Frontal cortex (tissue), 4 donors: ENCODE data around the gene DQX1. TPM values are rescaled to one million over a fixed set of nuclear protein-coding genes. Genes with fewer than 3 reads are reported as not detected.
"Not testable (repeated sequence)": the region's sequence is repeated elsewhere in the genome, so short reads cannot be mapped to it uniquely, and the experiment has no call there.

Experiments
- DNase-seq, 2 donors: peaks; one replicate each; pipeline ENCODE4 v3.0.0; 2012; ENCODE audit warnings: low spot score in 2 of 2
- FAIRE-seq: peaks from 2 replicates; lab custom pipeline; 2012; peaks lifted over from hg19 to GRCh38; lab: Jason Lieb, UNC
- total RNA-seq: library from RNA; depleted of rRNA; stranded (reverse); fragments of >200 nt; gene quantifications from one replicate; pipeline ENCODE4 v1.2.3, GENCODE V29; 2014
- donor health status: control.
- donor health status: control.
- donor health status: control.

The DQX1 gene
- total RNA-seq = not detected

GRCh38 chr2:74525717-74526648 is at the start of gene DQX1:
Gene DQX1 (minus strand): TSS chr2:74526231. CDS start chr2:74525729, 502 bp downstream.
- FAIRE-seq (no peak), DNase-seq (no peak)

GRCh38 chr2:74575320-74575719 is 49.3 kb upstream of the DQX1 start:
- FAIRE-seq = no peak
- DNase-seq = no peak

- FAIRE-seq = no peak
- DNase-seq = no peak
Measured at GRCh38 chr2:74573747-74574562, 47.9 kb upstream of the DQX1 start.

GRCh38 chr2:74572178-74572925 is 46.3 kb upstream of the DQX1 start:
- no peak for FAIRE-seq
- DNase-seq = no peak

GRCh38 chr2:74571058-74571457 is 45.0 kb upstream of the DQX1 start:
- DNase-seq (no peak), FAIRE-seq (no peak)

- FAIRE-seq (no peak), DNase-seq (no peak)
Measured at GRCh38 chr2:74569686-74570085, 43.7 kb upstream of the DQX1 start.

GRCh38 chr2:74567881-74568280 is 41.9 kb upstream of the DQX1 start:
- DNase-seq (no peak), FAIRE-seq (no peak)

GRCh38 chr2:74566754-74567085 is 40.7 kb upstream of the DQX1 start:
- DNase-seq (no peak), FAIRE-seq (no peak)

GRCh38 chr2:74566076-74566753 is 40.2 kb upstream of the DQX1 start:
- DNase-seq = no peak
- no peak for FAIRE-seq

GRCh38 chr2:74564222-74564621 is 38.2 kb upstream of the DQX1 start:
- no peak for FAIRE-seq
- DNase-seq = no peak

- DNase-seq (no peak), FAIRE-seq (no peak)
Measured at GRCh38 chr2:74562126-74562775, 36.2 kb upstream of the DQX1 start.

- not testable (repeated sequence) for FAIRE-seq, DNase-seq
Measured at GRCh38 chr2:74561022-74561421, 35.0 kb upstream of the DQX1 start.

- no peak for FAIRE-seq
- no peak for DNase-seq
Measured at GRCh38 chr2:74560591-74560990, 34.6 kb upstream of the DQX1 start.

GRCh38 chr2:74559912-74560311 is 33.9 kb upstream of the DQX1 start:
- DNase-seq (no peak), FAIRE-seq (no peak)

- no peak for DNase-seq
- FAIRE-seq = no peak
Measured at GRCh38 chr2:74558284-74559230, 32.5 kb upstream of the DQX1 start.

GRCh38 chr2:74556831-74557370 is 30.9 kb upstream of the DQX1 start:
- no peak for FAIRE-seq
- DNase-seq = no peak

- no peak for FAIRE-seq
- DNase-seq = no peak
Measured at GRCh38 chr2:74556159-74556558, 30.1 kb upstream of the DQX1 start.

GRCh38 chr2:74555610-74556103 is 29.6 kb upstream of the DQX1 start:
- FAIRE-seq = no peak
- DNase-seq = no peak
